WERI-Rb-1 (cell line): ENCODE results near the gene ELFN2.

ENCODE experiments used
- DNase-seq: peaks from one replicate; pipeline ENCODE4 v3.0.0-alpha.2; 2020
- H3K27ac ChIP-seq: fragments of 250-450 bp; sonication (Bioruptor Pico); 2 replicates; pipeline ENCODE4 v1.5.1; 2020; ENCODE audit warnings: mild to moderate bottlenecking, moderate library complexity
- H3K27me3 ChIP-seq: fragments of 250-450 bp; sonication (Bioruptor Pico); 2 replicates; pipeline ENCODE4 v1.5.1; 2021; ENCODE audit warnings: mild to moderate bottlenecking, low read depth, moderate library complexity; ENCODE audit not compliant: insufficient read depth, severe bottlenecking
- H3K36me3 ChIP-seq: fragments of 250-450 bp; sonication (Bioruptor Pico); 2 replicates; pipeline ENCODE4 v1.5.1; 2020; ENCODE audit warnings: mild to moderate bottlenecking, moderate library complexity
- H3K4me3 ChIP-seq: 2 replicates; pipeline ENCODE4 v1.5.1; 2011; ENCODE audit warnings: low read depth, mild to moderate bottlenecking, control low read depth, low read length
- H3K9me3 ChIP-seq: fragments of 250-450 bp; sonication (Bioruptor Pico); 2 replicates; pipeline ENCODE4 v1.5.1; 2021; ENCODE audit warnings: mild to moderate bottlenecking, moderate library complexity; ENCODE audit not compliant: severe bottlenecking
- TF ChIP-seq, protein P1 (sequence below): IDR thresholded peaks from 2 replicates; pipeline ENCODE4 v1.5.1; 2011; ENCODE audit warnings: low read depth, mild to moderate bottlenecking, control low read depth, inconsistent platforms, low read length

ELFN2 gene

DNA sequence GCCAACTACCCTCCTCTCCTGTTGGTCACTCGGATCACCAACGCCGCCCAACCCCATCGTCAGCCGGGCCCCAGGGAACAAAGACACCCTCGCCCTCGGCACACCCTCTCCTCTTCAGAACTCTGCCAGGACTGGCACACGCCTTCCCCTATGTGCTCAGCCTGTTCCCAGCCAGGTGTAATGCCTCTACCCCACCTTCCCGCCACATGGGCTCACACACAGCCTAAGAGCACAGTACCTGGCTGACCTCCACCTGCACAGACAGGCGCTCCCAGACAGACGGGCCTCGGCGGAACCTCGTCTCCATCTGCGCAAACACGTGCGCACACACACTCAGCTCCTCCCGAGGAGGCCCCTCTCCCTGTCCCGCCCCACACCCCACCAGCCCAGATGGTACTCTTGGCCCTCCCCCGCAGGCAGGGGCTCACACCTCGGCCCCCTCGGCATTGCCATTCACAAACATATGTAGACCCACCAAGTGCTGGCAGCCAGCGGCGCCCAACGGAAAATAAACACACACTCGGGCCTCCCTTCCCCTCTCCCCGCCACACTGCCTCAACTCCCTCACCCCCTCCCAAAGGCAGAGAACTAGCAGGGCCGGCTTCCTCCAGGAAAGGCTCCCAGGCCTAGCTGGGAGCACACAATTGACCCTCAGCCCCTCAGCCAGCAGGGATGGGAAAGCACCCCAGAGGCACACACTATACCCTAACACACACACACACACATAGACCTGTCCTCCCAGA is 8.5 kb downstream of the ELFN2 start:
- Histone ChIP-seq H3K4me3 (no peak overlapping the region), H3K36me3 (no peaks in the 10 kb centered on the region), H3K27ac (peak overlapping the region; percentile 26; the same call in 1 of the 2 replicates), H3K9me3 (no peaks in the 10 kb centered on the region), H3K27me3 (no peaks in the 10 kb centered on the region)
- DNase-seq = no peak
- TF ChIP-seq, protein P1, sequence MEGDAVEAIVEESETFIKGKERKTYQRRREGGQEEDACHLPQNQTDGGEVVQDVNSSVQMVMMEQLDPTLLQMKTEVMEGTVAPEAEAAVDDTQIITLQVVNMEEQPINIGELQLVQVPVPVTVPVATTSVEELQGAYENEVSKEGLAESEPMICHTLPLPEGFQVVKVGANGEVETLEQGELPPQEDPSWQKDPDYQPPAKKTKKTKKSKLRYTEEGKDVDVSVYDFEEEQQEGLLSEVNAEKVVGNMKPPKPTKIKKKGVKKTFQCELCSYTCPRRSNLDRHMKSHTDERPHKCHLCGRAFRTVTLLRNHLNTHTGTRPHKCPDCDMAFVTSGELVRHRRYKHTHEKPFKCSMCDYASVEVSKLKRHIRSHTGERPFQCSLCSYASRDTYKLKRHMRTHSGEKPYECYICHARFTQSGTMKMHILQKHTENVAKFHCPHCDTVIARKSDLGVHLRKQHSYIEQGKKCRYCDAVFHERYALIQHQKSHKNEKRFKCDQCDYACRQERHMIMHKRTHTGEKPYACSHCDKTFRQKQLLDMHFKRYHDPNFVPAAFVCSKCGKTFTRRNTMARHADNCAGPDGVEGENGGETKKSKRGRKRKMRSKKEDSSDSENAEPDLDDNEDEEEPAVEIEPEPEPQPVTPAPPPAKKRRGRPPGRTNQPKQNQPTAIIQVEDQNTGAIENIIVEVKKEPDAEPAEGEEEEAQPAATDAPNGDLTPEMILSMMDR = no peak

DNA sequence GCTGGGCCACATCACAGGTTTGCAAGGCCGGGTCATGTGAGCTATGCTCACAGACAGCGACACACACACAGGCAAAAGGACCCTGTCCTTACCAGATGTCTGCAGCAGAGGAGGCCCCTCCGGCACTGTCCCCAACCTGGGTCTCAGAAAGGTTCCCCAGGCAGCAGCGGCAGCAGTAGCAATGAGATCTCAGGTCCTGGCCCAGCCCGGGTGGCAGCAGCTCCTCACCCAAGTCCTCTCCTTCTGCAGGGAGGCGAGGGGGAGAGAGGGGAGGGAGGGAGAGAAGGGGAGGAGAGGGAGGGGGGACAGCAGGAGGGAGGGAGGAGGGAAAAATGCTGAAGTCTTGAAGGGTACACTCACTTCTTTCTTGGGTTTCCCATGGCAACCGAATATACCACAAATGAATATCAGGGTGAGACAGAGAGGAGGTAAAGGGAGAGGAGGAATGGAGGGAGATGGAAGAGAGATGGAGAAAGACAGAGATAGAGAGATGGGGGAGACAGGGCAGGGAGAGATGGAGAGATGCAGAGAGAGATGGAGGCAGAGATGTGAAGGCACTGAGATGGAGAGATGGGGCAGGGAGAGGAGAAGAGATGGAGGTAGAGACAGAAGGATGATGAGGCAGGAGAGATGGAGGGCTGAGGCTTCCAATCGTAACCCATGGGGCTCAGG is 9.5 kb downstream of the ELFN2 start:
- Histone ChIP-seq H3K27ac (no peak overlapping the region), H3K36me3 (no peaks in the 10 kb centered on the region), H3K27me3 (no peaks in the 10 kb centered on the region), H3K4me3 (no peak overlapping the region), H3K9me3 (no peaks in the 10 kb centered on the region)
- TF ChIP-seq, protein P1 = no peak
- no peak for DNase-seq

DNA sequence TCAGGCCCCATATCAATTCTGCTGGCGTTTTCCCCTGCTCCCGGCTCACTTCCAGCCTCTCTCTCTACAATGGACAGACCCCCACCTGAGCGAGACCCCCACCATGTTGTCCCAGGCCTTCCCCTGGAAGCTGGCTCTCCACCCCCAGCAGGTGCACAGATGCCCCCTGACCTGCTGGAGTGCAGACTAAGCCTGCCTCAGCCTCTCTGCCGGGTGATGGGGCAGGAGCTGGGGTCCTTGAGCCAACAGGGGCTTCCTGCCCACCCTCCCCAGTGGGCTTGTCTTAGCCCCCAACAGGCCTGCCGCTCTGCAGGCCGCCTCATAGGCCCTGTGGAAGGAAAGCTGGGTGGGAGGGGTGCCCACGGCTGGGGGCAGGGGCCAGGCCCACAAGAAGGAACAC is 10.0 kb downstream of the ELFN2 start:
- DNase-seq = no peak
- no peak overlapping the region for H3K4me3 ChIP-seq
- no peaks in the 10 kb centered on the region for H3K36me3 ChIP-seq
- H3K27me3 ChIP-seq = no peaks in the 10 kb centered on the region
- H3K27ac ChIP-seq = no peak overlapping the region
- TF ChIP-seq, protein P1 = no peak
- no peaks in the 10 kb centered on the region for H3K9me3 ChIP-seq

DNA sequence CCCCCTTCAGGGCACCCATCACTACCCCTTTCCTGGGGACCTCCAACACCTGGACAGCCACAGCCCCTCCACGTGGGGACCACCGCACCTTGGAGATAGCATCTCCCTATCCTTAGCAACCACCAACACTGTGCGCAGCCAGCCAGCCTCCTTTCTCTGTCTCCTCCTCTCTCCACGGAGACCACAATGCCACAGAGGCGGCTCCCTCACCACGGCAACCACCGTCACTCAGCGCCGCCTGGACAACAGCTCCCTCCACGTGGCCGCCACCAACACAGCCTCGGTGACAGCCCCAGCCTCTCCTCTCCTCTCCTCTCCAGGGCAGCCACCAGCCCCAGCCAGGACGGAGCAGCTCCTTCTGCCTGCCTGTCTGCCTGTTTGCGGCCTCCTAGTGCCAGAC is 10.5 kb downstream of the ELFN2 start:
- Histone ChIP-seq H3K9me3 (no peaks in the 10 kb centered on the region), H3K27me3 (no peaks in the 10 kb centered on the region), H3K36me3 (no peaks in the 10 kb centered on the region), H3K4me3 (no peak overlapping the region), H3K27ac (no peak overlapping the region)
- DNase-seq = no peak
- TF ChIP-seq, protein P1 = no peak

DNA sequence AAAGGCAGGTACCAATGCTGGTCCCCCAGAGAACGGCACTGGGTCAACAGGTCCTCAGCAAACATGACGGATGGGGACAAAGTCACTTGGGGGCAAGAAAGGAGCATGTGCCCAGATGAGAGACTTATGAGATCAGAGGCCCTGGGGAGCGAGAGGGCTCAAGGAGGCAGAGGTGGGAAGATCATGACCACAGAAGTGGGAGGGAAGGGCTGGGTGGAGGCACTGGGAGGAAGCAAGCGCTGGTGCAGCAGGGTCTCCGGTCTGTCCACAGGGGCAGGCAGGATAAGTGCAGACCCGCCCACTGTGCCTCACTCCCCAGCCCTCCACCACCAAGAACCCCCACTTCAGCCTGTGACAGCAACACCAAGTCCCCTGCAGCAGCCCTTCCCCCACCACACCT is 10.9 kb downstream of the ELFN2 start:
- TF ChIP-seq, protein P1 = no peak
- DNase-seq = no peak
- Histone ChIP-seq H3K27me3 (no peaks in the 10 kb centered on the region), H3K27ac (no peak overlapping the region), H3K36me3 (no peaks in the 10 kb centered on the region), H3K4me3 (no peak overlapping the region), H3K9me3 (no peaks in the 10 kb centered on the region)
